Right lobe of liver (tissue), 4 donors: ENCODE data around the gene FMNL2.

Source experiments
- POLR2A ChIP-seq: fragments of 450-650 bp; IDR thresholded peaks from one replicate; pipeline ENCODE4 v1.6.1; 2017; ENCODE audit warnings: antibody characterized with exemption, mild to moderate bottlenecking
- TF ChIP-seq, protein P1 (sequence below), 4 donors: fragments of 200-600 bp in 3 of 4; fragments of 450-650 bp in 1 of 4; IDR thresholded peaks; one replicate each; pipeline versions ENCODE4 v1.5.1 to v1.8.0; 2016 to 2022; ENCODE audit warnings: antibody characterized with exemption in 4 of 4, mild to moderate bottlenecking in 2 of 4
- donor health status: DM: no; HTN: no; CAD: no.
- donor health status: DM: no; HTN: no; CAD: no.
- donor health status: DM: no; HTN: yes; CAD: no.

DNA sequence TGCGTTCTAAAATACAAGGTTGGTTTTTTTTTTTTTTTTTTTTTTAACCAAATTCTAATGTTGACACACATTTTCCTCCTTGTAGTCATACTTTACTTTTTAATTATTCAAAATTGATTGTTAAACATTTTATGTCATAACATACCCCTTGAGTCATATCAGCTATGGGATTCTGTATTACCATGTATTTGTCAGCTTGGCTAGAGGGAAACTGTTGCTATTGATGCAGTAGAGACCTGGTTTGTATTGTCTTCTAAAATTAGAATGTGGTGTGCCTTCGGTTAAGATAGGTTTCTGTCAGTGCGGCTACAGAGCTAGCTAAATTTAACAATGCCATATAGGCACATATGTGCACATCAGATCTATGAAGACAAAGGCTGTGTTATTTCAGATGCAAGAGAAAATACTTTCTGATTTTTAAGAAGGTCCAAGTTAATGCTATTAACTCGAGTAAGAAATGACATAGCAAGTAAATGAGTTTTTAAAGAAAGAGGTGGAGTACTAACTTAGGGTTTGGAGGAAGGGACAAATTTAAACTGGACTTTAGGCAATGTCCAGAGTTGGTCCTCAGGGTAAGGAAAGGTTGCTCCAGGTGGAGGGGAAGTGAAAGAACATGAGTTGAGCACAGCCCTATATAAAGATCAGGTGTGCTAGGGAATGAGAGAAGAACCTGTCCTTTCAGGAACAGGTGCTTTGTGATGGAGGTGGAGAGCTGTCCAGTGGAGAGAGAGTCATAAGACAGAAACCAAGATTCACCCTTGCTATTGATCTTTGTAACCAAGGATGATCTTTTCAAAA, 230.0 kb downstream of the FMNL2 start:
- TF ChIP-seq, protein P1, sequence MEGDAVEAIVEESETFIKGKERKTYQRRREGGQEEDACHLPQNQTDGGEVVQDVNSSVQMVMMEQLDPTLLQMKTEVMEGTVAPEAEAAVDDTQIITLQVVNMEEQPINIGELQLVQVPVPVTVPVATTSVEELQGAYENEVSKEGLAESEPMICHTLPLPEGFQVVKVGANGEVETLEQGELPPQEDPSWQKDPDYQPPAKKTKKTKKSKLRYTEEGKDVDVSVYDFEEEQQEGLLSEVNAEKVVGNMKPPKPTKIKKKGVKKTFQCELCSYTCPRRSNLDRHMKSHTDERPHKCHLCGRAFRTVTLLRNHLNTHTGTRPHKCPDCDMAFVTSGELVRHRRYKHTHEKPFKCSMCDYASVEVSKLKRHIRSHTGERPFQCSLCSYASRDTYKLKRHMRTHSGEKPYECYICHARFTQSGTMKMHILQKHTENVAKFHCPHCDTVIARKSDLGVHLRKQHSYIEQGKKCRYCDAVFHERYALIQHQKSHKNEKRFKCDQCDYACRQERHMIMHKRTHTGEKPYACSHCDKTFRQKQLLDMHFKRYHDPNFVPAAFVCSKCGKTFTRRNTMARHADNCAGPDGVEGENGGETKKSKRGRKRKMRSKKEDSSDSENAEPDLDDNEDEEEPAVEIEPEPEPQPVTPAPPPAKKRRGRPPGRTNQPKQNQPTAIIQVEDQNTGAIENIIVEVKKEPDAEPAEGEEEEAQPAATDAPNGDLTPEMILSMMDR (IDR thresholded peaks at IDR 0.05), result no peak
- TF ChIP-seq POLR2A, result no peak
